Caki2 (cell line): Measurements from ENCODE around the gene ACHE. TPM values are rescaled to one million over a fixed set of nuclear protein-coding genes. Genes with fewer than 3 reads are reported as not detected.
A peak's percentile ranks its signal among the peaks of the same experiment; 100 is the strongest.

Source experiments
- DNase-seq: peaks from one replicate; pipeline ENCODE4 v3.0.0-alpha.2; 2015; ENCODE audit warnings: low read depth
- in situ Hi-C: cut with HindIII; loops from 2 replicates; pipeline ENCODE4 v1.10.0; 2016; ENCODE audit warnings: low sequenced_read_pairs, low pct_unique_long_range_greater_than_20kb, mixed read lengths
- total RNA-seq: library from RNA; depleted of rRNA; stranded (reverse); fragments of >200 nt; shearing (Covaris generic); gene quantifications from 2 replicates; pipeline ENCODE4 v1.2.3, GENCODE V29; 2014; ENCODE audit warnings: low replicate concordance

Gene ACHE
- total RNA-seq, 1 experiment from 2014 or later = not detected

GRCh38 chr7:100887516-100888290 lies 8.0 kb downstream of the ACHE start:
- no peak for DNase-seq
- in situ Hi-C loops = no loop called here

- no peak for DNase-seq
- in situ Hi-C loops = no loop called here
Observed at GRCh38 chr7:100886936-100887515, 8.7 kb downstream of the ACHE start.

- in situ Hi-C loops = no loop called here
- no peak for DNase-seq
Observed at GRCh38 chr7:100886142-100886935, 9.3 kb downstream of the ACHE start.

- in situ Hi-C loops = no loop called here
Observed at GRCh38 chr7:100885440-100886141, 10.1 kb downstream of the ACHE start.

GRCh38 chr7:100884736-100885439 lies 10.8 kb downstream of the ACHE start:
- in situ Hi-C loops = no loop called here
- no peak for DNase-seq

More at GRCh38 chr7:100885440-100886141, 10.1 kb downstream of the ACHE start:
- no peak for DNase-seq

GRCh38 chr7:100882785-100883526 lies 12.7 kb downstream of the ACHE start:
- DNase-seq = no peak
- in situ Hi-C loops = no loop called here

- no peak for DNase-seq
- in situ Hi-C loops = no loop called here
Observed at GRCh38 chr7:100882201-100882600, 13.5 kb downstream of the ACHE start.

- no peak for DNase-seq
- in situ Hi-C loops = no loop called here
Observed at GRCh38 chr7:100881136-100881535, 14.6 kb downstream of the ACHE start.

- no peak for DNase-seq
- in situ Hi-C loops = no loop called here
Observed at GRCh38 chr7:100880645-100881044, 15.0 kb downstream of the ACHE start.

GRCh38 chr7:100879685-100880261 lies 15.9 kb downstream of the ACHE start:
- in situ Hi-C loops = no loop called here
- DNase-seq = no peak

GRCh38 chr7:100878685-100879084 lies 17.0 kb downstream of the ACHE start:
- in situ Hi-C loops = no loop called here
- DNase-seq = no peak

GRCh38 chr7:100878013-100878412 lies 17.7 kb downstream of the ACHE start:
- in situ Hi-C loops = no loop called here
- DNase-seq = no peak

GRCh38 chr7:100875356-100875751 lies 20.3 kb downstream of the ACHE start:
- in situ Hi-C loops = no loop called here
- no peak for DNase-seq

- peak; percentile 95 for DNase-seq
- in situ Hi-C loops = no loop called here
Observed at GRCh38 chr7:100874577-100875355, 20.9 kb downstream of the ACHE start, which contains the start of gene SRRT. Gene SRRT, plus strand, starts transcription at chr7:100875103. Its CDS starts 488 bp downstream, at chr7:100875591.

GRCh38 chr7:100874300-100874576 lies 21.4 kb downstream of the ACHE start:
- in situ Hi-C loops = no loop called here
- no peak for DNase-seq

- in situ Hi-C loops = no loop called here
- no peak for DNase-seq
Observed at GRCh38 chr7:100873599-100874299, 21.9 kb downstream of the ACHE start.
